HG02798 (cell line): Measurements from ENCODE around the gene CBLC.
"Not testable (repeated sequence)": the region's sequence is repeated elsewhere in the genome, so short reads cannot be mapped to it uniquely, and the experiment has no call there.

Source experiments
- ATAC-seq: cut with Tn5 transposase; IDR thresholded peaks from one replicate; pipeline ENCODE4 v1.9.1; 2021; ENCODE audit warnings: mild to moderate bottlenecking; ENCODE audit not compliant: unreplicated experiment, poor library complexity

The CBLC gene

DNA sequence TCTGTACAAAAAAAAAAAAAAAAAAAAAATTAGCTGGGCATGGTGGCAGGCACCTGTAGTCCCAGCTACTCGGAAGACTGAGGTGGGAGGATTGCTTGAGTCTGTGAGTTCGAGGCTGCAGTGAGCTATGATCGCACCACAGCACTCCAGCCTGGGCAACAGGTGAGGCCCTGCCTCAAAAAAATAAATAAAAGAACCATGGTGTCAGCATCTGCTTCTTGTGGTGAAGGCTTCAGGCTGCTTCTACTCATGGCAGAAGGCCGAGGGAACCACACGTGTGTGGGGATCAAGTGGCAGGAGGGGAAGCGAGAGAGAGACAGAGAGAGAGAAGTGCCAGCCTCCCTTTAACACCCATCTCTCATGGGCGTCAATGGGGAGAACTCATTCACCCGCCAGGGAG lies 15.7 kb upstream of the CBLC start:
- no peak for ATAC-seq

DNA sequence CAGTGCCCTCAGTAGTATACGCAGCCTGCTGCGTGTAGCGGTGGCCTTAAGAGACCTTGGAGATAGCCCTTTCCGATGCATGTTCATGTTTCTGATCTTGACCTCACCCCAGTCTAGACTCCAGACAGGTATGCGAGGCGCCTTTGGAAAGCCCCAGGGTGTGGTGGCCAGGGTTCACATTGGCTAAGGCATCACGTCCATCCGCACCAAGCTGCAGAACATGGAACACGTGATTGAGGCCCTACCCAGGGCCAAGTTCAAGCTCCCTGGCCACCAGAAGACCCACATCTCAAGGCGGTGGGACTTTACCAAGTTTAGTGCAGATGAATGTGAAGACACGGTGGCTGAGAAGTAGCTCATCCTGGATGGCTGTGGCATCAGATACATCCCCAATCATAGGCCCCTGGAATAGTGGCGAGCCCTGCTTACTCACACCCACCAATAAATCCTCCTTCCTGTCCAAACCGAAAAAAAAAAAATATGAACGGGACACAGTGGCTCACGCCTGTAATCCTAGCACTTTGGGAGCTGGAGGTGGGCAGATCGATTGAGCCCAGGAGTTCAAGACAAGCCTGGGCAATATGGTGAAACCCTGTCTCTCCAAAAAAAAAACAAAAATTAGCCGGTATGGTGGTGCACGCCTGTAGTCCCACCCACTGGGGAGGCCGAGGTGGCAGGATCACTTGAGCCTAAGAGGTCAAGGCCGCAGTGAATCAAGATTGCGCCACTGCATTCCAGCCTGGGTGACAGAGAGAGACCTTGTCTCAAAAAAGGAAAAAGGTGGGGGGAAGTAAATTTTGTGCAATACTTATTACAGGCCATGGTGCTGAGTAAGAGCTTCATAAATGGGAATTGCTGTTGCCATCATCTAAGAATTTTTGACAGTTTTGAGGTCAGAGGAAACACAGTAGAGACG lies 12.4 kb upstream of the CBLC start:
- no peak for ATAC-seq

GRCh38 chr19:44765949-44766335 lies 11.7 kb upstream of the CBLC start:
- ATAC-seq, result no peak

DNA sequence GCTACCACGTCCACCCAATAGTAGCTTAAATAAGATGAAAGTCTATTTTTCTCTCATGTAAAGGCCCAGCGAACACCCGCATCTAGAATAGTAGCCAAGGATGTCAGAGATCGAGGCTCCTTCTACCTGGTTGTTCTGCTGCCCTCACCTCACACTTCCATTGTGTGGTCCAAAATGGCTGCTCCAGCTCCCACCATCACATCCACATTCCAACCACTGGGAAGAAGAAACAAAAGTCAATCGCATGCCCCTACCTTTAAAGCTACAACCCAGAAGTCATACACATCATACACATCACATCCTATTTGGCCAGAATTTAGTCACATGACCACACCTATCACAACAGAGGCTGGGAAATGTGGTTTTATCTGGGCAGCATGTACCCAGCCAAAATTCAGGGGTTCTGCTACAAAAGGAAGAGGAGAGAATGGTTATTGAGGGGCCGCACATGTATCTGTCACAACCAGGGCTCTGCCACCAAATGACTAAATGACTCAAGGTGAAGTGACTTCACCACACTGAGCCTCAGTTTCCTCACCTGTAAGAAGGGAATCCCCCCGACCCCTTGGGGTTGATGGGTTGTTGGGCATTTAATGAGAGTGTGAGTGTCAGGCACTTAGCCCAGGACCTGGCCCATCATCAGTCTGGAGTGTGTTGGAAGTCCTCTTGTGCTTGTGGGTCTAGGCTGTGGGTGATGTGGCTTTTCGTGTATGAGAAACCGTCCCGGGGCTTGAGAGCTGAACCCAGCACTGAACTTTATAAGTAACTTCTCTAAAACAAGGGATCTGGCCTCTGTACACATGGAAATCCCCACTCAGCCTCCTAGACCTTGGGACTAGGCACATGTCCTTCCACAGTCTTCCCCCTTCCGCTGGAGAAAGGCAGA lies 10.2 kb upstream of the CBLC start:
- no peak for ATAC-seq

GRCh38 chr19:44770550-44771257 lies 7.0 kb upstream of the CBLC start:
- peak; percentile 98 for ATAC-seq

GRCh38 chr19:44772144-44772543 lies 5.5 kb upstream of the CBLC start:
- ATAC-seq, result not testable (repeated sequence)

DNA sequence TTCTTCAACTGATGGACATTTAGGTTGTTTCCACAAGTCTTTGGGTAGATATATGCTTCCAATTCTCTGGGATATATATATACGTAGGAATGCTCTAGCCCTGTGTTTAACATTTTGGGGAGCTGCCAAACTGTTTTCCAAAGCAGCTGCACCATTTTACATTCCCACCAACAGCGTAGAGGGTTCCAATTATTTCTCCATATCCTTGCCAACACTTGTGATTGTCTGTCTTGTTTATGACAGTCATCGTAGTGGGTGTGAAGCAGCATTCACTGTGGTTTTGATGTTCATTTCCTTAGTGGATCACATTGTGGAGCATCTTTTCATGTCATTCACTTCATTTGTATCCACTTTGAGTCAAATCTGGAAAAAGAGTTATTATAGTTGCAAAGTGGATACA lies 4.7 kb upstream of the CBLC start:
- ATAC-seq, result no peak

DNA sequence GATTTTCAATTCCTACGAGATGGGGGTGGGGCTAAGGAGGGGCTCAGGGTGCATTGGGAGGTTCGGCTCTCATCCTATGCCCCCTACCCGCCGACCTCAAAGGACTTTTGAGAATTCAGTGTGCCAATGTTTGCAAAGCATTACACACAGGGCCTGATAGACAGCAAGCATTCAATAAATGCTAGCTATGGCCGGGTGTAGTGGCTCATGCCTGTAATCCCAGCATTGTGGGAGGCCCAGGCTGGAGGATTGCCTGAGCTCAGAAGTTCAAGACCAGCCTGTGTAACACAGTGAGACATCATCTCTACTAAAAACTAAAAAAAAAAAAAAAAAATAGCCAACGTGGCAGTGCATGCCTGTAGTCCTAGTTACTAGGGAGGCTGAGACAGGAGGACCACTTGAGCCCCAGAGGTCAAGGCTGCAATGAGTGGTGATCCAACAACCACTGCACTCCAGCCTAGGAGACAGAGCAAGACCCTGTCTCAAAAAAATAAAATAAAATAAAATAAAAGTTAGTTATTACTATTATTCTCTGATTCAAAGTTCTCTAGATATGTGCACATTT lies 1.9 kb upstream of the CBLC start:
- ATAC-seq, result no peak

DNA sequence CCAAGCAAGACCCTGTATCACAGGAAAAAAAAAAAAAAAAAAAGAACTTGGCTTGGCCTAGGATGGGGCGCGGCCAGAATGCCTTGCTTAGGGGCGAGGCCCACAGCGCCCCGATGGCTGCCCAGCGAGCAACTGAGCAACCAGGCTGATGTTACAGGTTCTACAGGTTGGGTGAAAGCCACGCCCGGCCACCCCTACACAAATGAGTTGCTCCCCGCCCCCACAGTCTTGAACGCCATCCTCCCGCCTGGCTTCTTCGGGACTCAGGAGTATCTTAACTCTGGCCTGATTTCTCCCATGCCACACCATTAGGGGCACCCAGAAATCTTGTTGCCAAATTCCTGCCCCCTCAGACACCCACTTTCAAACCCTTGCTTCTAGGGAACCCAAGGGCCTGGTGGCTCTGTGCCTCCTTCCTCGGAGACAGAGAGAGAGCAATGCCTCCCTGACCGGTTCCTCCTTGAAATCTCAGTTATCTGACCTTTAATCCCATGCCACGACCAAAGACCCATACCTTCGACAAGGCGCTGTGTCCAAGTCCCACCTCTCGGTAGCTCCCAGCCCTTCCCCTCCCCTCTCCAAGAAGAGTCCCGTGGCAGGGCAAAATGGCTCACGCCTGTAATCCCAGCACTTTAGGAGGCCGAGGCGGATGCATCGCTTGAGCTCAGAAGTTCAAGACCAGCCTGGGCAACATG lies 1.1 kb upstream of the CBLC start:
- ATAC-seq, result no peak

- ATAC-seq, result no peak
Observed at GRCh38 chr19:44779150-44779549, 1.5 kb downstream of the CBLC start.

DNA sequence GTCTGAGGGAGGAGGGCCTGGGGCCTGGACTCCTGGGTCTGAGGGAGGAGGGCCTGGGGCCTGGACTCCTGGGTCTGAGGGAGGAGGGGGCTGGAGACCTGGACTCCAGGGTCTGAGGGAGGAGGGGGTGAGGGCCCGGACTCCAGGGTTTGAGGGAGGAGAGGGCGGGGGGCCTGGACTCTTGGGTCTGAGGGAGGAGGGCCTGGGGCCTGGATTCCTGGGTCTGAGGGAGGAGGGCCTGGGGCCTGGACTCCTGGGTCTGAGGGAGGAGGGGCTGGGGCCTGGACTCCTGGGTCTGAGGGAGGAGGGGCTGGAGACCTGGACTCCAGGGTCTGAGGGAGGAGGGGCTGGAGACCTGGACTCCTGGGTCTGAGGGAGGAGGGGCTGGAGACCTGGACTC lies 4.0 kb downstream of the CBLC start:
- not testable (repeated sequence) for ATAC-seq

- no peak for ATAC-seq
Observed at GRCh38 chr19:44782729-44783128, 5.0 kb downstream of the CBLC start.

GRCh38 chr19:44783545-44783944 lies 5.9 kb downstream of the CBLC start:
- no peak for ATAC-seq

DNA sequence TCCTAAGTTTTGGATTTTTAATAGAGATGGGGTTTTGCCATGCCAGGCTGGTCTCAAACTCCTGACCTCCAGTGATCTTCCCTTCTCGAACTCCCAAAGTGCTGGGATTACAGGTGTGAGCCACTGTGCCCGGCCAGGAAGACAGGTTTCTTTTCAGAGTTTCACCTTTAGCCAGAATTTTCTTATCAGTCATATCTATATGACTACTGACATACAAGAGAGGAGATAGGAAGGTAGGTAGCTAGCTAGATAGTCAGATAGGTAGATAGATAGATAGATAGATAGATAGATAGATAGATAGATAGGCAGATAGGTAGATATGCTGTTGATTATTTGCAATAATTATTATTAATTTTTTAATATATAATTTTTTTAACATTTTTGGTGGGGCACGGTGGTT lies 7.6 kb downstream of the CBLC start:
- ATAC-seq, result no peak

DNA sequence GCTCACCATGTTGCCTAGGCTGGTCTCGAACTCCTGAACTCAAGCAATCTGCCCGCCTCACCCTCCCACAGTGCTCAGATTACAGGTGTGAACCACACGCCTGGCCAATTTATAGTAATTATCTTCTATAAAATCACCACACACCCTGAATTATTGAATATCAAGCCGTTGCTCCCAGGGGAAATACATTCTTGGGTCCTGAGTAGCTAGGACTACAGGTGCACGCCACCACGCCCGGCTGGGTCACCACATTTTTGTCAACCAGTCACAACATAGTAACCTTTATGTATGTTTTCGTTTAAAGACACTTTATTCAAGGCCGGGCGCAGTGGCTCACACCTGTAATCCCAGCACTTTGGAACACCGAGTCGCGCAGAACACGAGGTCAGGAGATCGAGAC lies 8.3 kb downstream of the CBLC start:
- ATAC-seq, result no peak

DNA sequence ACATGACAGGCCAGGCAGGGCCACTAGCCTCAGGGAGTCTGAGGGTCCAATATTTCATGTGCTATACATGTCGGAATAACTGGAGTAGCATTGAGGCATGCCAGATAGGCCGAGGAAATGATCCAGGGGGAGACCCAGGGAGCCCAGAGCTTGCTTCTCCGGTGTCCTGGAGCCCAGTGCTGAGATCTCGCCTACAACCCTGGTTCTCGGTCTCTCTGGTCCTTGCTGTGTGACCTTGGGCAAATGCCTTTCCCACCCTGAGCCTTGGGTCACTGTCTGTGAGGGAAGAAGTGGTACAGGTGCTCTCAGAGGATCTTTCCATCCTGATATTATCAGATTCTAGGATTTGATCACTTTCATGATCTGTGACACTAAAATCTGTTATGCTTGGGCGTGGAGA lies 11.3 kb downstream of the CBLC start:
- ATAC-seq, result no peak

DNA sequence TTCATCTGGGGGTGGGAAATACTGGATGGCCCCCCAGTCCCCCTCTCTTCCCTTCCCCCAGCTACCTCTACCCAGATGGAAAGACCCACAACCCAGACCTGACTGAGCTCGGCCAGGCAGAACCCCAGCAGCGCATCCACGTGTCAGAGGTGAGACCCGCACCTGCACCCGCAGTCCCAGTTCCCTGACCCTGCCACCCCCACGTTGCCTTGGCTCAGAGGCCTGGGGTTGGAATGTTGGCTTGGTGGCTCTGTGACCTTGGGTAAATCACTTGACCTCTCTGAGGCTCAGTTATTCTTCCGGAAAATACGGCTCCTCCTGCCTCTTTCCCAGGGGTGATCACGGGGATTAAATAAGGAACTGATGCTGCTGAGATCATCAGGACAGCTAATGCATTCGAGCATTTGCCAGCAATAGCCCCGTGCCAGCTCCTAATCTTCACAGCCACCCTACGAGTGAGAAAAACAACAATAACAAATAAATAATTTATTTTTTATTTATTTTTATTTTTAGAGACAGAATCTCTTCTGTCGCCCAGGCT lies 12.3 kb downstream of the CBLC start:
- ATAC-seq, result no peak

GRCh38 chr19:44792281-44792680 lies 14.6 kb downstream of the CBLC start:
- ATAC-seq, result no peak

DNA sequence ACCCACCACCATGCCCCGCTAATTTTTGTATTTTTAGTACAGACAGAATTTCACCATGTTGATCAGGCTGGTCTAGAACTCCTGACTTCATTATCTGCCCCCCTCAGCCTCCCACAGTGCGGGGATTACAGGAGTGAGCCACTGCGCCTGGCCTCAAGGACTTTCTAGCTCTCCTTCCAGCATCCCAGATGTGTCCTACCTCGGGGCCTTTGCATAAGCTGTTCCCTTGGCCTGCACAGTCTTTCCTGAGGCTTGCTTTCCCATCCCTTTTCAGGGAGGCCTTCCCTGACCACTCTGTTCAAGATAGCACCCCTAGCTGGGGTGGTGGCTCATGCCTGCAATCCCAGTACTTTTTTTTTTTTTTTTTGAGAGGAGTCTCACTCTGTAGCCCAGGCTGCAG lies 16.9 kb downstream of the CBLC start:
- no peak for ATAC-seq
